Keratinocyte (primary cell): ENCODE data around the gene ITGB5. TPM values are rescaled to one million over a fixed set of nuclear protein-coding genes. Genes with fewer than 3 reads are reported as not detected.

Source experiments
- DNase-seq: peaks from one replicate; pipeline ENCODE4 v3.0.0-alpha.2; 2011; ENCODE audit warnings: low read depth, missing footprints, low spot score
- FAIRE-seq: peaks from 2 replicates; lab custom pipeline; 2011; peaks lifted over from hg19 to GRCh38; lab: Jason Lieb, UNC
- H2AFZ ChIP-seq: 2 replicates; pipeline ENCODE4 v1.6.0; 2012; ENCODE audit warnings: low read length, control low read depth, inconsistent platforms; ENCODE audit not compliant: control insufficient read depth
- H3K27ac ChIP-seq: 2 replicates; pipeline ENCODE4 v1.5.1; 2011; ENCODE audit warnings: low read length; ENCODE audit not compliant: control insufficient read depth, insufficient read depth
- H3K27me3 ChIP-seq: 3 replicates; pipeline ENCODE4 v1.6.0; 2011; ENCODE audit warnings: low read length; ENCODE audit not compliant: control insufficient read depth, insufficient read depth; ENCODE audit errors: extremely low read depth
- H3K36me3 ChIP-seq, 2 experiments: 2 replicates in 1 of 2; 3 replicates in 1 of 2; pipeline ENCODE4 v1.5.1; 2011; ENCODE audit warnings: low read length in 2 of 2, mild to moderate bottlenecking in 1 of 2; ENCODE audit not compliant: control insufficient read depth in 2 of 2, insufficient read depth in 2 of 2; ENCODE audit errors: extremely low read depth in 1 of 2
- H3K4me1 ChIP-seq: 3 replicates; pipeline ENCODE4 v1.5.1; 2011; ENCODE audit warnings: low read length; ENCODE audit not compliant: control insufficient read depth, insufficient read depth; ENCODE audit errors: extremely low read depth
- H3K4me2 ChIP-seq: 3 replicates; pipeline ENCODE4 v1.6.0; 2011; ENCODE audit warnings: low read depth, low read length; ENCODE audit not compliant: control insufficient read depth, insufficient read depth; ENCODE audit errors: extremely low read depth
- H3K4me3 ChIP-seq, 3 experiments: fragments of 200-600 bp in 1 of 3; sonication (generic) in 1 of 3; 2 replicates in 2 of 3; 3 replicates in 1 of 3; pipeline ENCODE4 v1.5.1; 2011 to 2016; ENCODE audit warnings: low read length in 3 of 3, mild to moderate bottlenecking in 3 of 3, control low read depth in 2 of 3, inconsistent platforms in 1 of 3, low read depth in 1 of 3, mixed read lengths in 1 of 3, mixed run types in 1 of 3, moderate library complexity in 1 of 3; ENCODE audit not compliant: control insufficient read depth in 2 of 3, insufficient read depth in 2 of 3; ENCODE audit errors: extremely low read depth in 1 of 3
- H3K79me2 ChIP-seq: 2 replicates; pipeline ENCODE4 v1.6.0; 2012; ENCODE audit warnings: low read length; ENCODE audit not compliant: control insufficient read depth, insufficient read depth
- H3K9ac ChIP-seq: 3 replicates; pipeline ENCODE4 v1.6.0; 2011; ENCODE audit warnings: low read length; ENCODE audit not compliant: control insufficient read depth, insufficient read depth; ENCODE audit errors: extremely low read depth
- H3K9me1 ChIP-seq: 3 replicates; pipeline ENCODE4 v1.6.0; 2011; ENCODE audit warnings: low read length; ENCODE audit not compliant: control insufficient read depth, insufficient read depth; ENCODE audit errors: extremely low read depth
- H3K9me3 ChIP-seq: 2 replicates; pipeline ENCODE4 v1.5.1; 2012; ENCODE audit warnings: low read depth, low read length; ENCODE audit not compliant: control insufficient read depth
- H4K20me1 ChIP-seq: 3 replicates; pipeline ENCODE4 v1.6.0; 2011; ENCODE audit warnings: low read length; ENCODE audit not compliant: control insufficient read depth, insufficient read depth; ENCODE audit errors: extremely low read depth
- CTCF ChIP-seq, 3 experiments: IDR thresholded peaks in 1 of 3; conservative IDR thresholded peaks in 1 of 3; optimal IDR thresholded peaks in 1 of 3; 2 replicates in 2 of 3; 3 replicates in 1 of 3; pipeline versions ENCODE3 to v1.5.1; 2011; ENCODE audit warnings: low read length in 3 of 3, mild to moderate bottlenecking in 3 of 3, moderate library complexity in 2 of 3, control low read depth in 1 of 3, inconsistent platforms in 1 of 3; ENCODE audit not compliant: insufficient read depth in 2 of 3; ENCODE audit errors: extremely low read depth in 1 of 3
- EZH2 ChIP-seq: IDR thresholded peaks from one replicate; pipeline ENCODE4 v1.6.1; 2012; ENCODE audit warnings: inconsistent platforms, mild to moderate bottlenecking, low read length, moderate library complexity
- dilution Hi-C: fragments of 300-500 bp; cut with MboI; formaldehyde crosslinking; loops from one replicate; pipeline ENCODE4 v1.7.0; 2020; ENCODE audit warnings: low sequenced_read_pairs; ENCODE audit not compliant: extremely low pct_ligation_motif_present
- polyA plus RNA-seq, 5 experiments: library from polyadenylated mRNA; depleted of rRNA in 3 of 5; stranded (reverse) in 3 of 5; stranded (forward) in 1 of 5; unstranded in 1 of 5; fragments of >200 nt; gene quantifications; 1 replicate in 1 of 5; 2 replicates in 3 of 5; 3 replicates in 1 of 5; pipeline versions ENCODE4 v1.2.1 to v1.2.3, GENCODE V29; 2011 to 2012; ENCODE audit warnings: missing spikeins in 2 of 5, low read depth in 1 of 5, low replicate concordance in 1 of 5

Gene ITGB5
- polyA plus RNA-seq, 1 donor (not counting 4 experiments of a cell fraction or from before 2014, with no cell fraction given) = 136 TPM

GRCh38 chr3:124839896-124840295, 47.3 kb downstream of the ITGB5 start:
- no peak for FAIRE-seq
- Histone ChIP-seq H4K20me1 (no peaks in the 10 kb centered on the region), H3K27ac (no peak overlapping the region), H3K4me1 (peaks cover 37% of the 10 kb centered on the region), H2AFZ (no peak overlapping the region), H3K4me2 (no peak overlapping the region), H3K36me3 (peaks cover 12 to 36% of the 10 kb centered on the region in 2 experiments), H3K9ac (no peak overlapping the region), H3K4me3 (no peak overlapping the region), H3K9me3 (no peaks in the 10 kb centered on the region), H3K9me1 (peaks cover 2% of the 10 kb centered on the region), H3K79me2 (peaks cover 23% of the 10 kb centered on the region), H3K27me3 (no peaks in the 10 kb centered on the region)
- no peak for DNase-seq
- dilution Hi-C loops = no loop called here
- no peak for TF ChIP-seq CTCF (optimal IDR thresholded peaks at IDR 0.05 in 1 of 3, IDR thresholded peaks at IDR 0.05 in 1 of 3, conservative IDR thresholded peaks at IDR 0.05 in 1 of 3; ENCODE audit: extremely low read depth in 1 of 3, insufficient read depth in 2 of 3, low read length in 3 of 3)
- no peak for TF ChIP-seq EZH2

GRCh38 chr3:124838963-124839362, 48.2 kb downstream of the ITGB5 start:
- no peaks in the 10 kb centered on the region for H3K27me3 ChIP-seq
- H3K36me3 ChIP-seq = peaks cover 12 to 31% of the 10 kb centered on the region in 2 experiments
- H3K4me1 ChIP-seq = peaks cover 35% of the 10 kb centered on the region
- DNase-seq (no peak), FAIRE-seq (no peak)
- no peaks in the 10 kb centered on the region for H4K20me1 ChIP-seq
- peaks cover 22% of the 10 kb centered on the region for H3K79me2 ChIP-seq
- H3K27ac ChIP-seq = peak overlapping the region; percentile 4
- H3K9me1 ChIP-seq = peaks cover 6% of the 10 kb centered on the region
- no peak overlapping the region for H3K9ac ChIP-seq
- H3K4me2 ChIP-seq = no peak overlapping the region
- no peak overlapping the region for H2AFZ ChIP-seq
- dilution Hi-C loops = no loop called here
- H3K9me3 ChIP-seq = no peaks in the 10 kb centered on the region
- no peak overlapping the region for H3K4me3 ChIP-seq
- TF ChIP-seq EZH2 (no peak), CTCF (optimal IDR thresholded peaks at IDR 0.05 in 1 of 3, IDR thresholded peaks at IDR 0.05 in 1 of 3, conservative IDR thresholded peaks at IDR 0.05 in 1 of 3; ENCODE audit: extremely low read depth in 1 of 3, insufficient read depth in 2 of 3, low read length in 3 of 3) (no peak)
